ENCODE data around the gene WFIKKN2. TPM values are rescaled to one million over a fixed set of nuclear protein-coding genes. Genes with fewer than 3 reads are reported as not detected.

WFIKKN2 gene
- polyA plus RNA-seq, 1 of the 3 experiments (the other 2 are of a cell fraction) = not detected

- no peaks in the 10 kb centered on the region for H3K27me3 ChIP-seq (ENCODE audit: insufficient read depth)
- TF ChIP-seq REST (IDR thresholded peaks at IDR 0.05; ENCODE audit: low read depth, low read length) = no peak
- TF ChIP-seq EP300 (IDR thresholded peaks at IDR 0.05; ENCODE audit: borderline replicate concordance in 1 of 2, low read depth in 1 of 2, low read length in 1 of 2) = no peak
- TF ChIP-seq, protein P1, sequence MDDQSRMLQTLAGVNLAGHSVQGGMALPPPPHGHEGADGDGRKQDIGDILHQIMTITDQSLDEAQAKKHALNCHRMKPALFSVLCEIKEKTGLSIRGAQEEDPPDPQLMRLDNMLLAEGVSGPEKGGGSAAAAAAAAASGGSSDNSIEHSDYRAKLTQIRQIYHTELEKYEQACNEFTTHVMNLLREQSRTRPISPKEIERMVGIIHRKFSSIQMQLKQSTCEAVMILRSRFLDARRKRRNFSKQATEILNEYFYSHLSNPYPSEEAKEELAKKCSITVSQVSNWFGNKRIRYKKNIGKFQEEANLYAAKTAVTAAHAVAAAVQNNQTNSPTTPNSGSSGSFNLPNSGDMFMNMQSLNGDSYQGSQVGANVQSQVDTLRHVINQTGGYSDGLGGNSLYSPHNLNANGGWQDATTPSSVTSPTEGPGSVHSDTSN (IDR thresholded peaks at IDR 0.05) = no peak
- TF ChIP-seq RFX5 (IDR thresholded peaks at IDR 0.05; ENCODE audit: low read length) = no peak
- TF ChIP-seq NRF1 (IDR thresholded peaks at IDR 0.05; ENCODE audit: low read depth, low read length) = no peak
- TF ChIP-seq USF1 (IDR thresholded peaks at IDR 0.05; ENCODE audit: borderline replicate concordance, low read depth) = no peak
- TF ChIP-seq JUND (IDR thresholded peaks at IDR 0.05) = no peak
- no peak for TF ChIP-seq RCOR1 (IDR thresholded peaks at IDR 0.05; ENCODE audit: low read length)
- no peak for TF ChIP-seq TAF1 (IDR thresholded peaks at IDR 0.05; ENCODE audit: borderline replicate concordance, low read depth, low read length)
- TF ChIP-seq MEF2A (IDR thresholded peaks at IDR 0.05; ENCODE audit: borderline replicate concordance, low read depth) = no peak
- TF ChIP-seq, protein P2, sequence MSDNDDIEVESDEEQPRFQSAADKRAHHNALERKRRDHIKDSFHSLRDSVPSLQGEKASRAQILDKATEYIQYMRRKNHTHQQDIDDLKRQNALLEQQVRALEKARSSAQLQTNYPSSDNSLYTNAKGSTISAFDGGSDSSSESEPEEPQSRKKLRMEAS (IDR thresholded peaks at IDR 0.05; ENCODE audit: low read depth) = no peak
- no peak for TF ChIP-seq RAD21 (IDR thresholded peaks at IDR 0.05; ENCODE audit: low read length)
- TF ChIP-seq, protein P3, sequence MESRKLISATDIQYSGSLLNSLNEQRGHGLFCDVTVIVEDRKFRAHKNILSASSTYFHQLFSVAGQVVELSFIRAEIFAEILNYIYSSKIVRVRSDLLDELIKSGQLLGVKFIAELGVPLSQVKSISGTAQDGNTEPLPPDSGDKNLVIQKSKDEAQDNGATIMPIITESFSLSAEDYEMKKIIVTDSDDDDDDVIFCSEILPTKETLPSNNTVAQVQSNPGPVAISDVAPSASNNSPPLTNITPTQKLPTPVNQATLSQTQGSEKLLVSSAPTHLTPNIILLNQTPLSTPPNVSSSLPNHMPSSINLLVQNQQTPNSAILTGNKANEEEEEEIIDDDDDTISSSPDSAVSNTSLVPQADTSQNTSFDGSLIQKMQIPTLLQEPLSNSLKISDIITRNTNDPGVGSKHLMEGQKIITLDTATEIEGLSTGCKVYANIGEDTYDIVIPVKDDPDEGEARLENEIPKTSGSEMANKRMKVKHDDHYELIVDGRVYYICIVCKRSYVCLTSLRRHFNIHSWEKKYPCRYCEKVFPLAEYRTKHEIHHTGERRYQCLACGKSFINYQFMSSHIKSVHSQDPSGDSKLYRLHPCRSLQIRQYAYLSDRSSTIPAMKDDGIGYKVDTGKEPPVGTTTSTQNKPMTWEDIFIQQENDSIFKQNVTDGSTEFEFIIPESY (IDR thresholded peaks at IDR 0.05; ENCODE audit: borderline replicate concordance, low read depth) = no peak
- peaks cover 0 to 9% of the 10 kb centered on the region in 2 experiments; a peak in 1 of 4 replicates for H3K4me1 ChIP-seq (ENCODE audit: control insufficient read depth in 1 of 2, insufficient read depth in 2 of 2, low read depth in 1 of 2, low read length in 1 of 2)
- WGBS (ENCODE audit: low lambda C conversion rate) = 90% methylated on average over 6 of the region's 6 CpGs
- ChIA-PET POLR2A (interaction anchor here (0.7 to 3.5 kb wide), 10 partner anchors 8 to 104 kb away, joined by 3 to 72 read pairs (median 4); partner anchors contain the start of gene TOB1), CTCF (interaction anchor here (0.7 to 26.2 kb wide), 57 partner anchors 10 to 418 kb away, joined by 3 to 820 read pairs (median 7); partner anchors contain the start of genes NME1, SPATA20, TOB1 and WFIKKN2)
- H3K4me3 ChIP-seq (ENCODE audit: low read depth in 2 of 2, low read length in 1 of 2) = no peak overlapping the region
- no peak overlapping the region for H3K4me2 ChIP-seq
- no peaks in the 10 kb centered on the region for H4K20me1 ChIP-seq (ENCODE audit: insufficient read depth)
- H3K79me2 ChIP-seq (ENCODE audit: insufficient read depth) = no peaks in the 10 kb centered on the region
- no peaks in the 10 kb centered on the region for H3F3A ChIP-seq (replicated peaks; ENCODE audit: insufficient read depth)
- no peak overlapping the region for H3K9ac ChIP-seq
- no peak overlapping the region for H3K27ac ChIP-seq (ENCODE audit: low read depth in 2 of 2, low read length in 1 of 2)
- H2AFZ ChIP-seq (ENCODE audit: low read depth) = peak overlapping the region; percentile 96; the same call in 1 of the 2 replicates
- H3K9me2 ChIP-seq = no peaks in the 10 kb centered on the region
- H3K9me3 ChIP-seq = no peaks in the 10 kb centered on the region
- no peaks in the 10 kb centered on the region for H3K36me3 ChIP-seq (replicated peaks in 1 of 2; ENCODE audit: control insufficient read depth in 1 of 2, insufficient read depth in 2 of 2, low read length in 1 of 2)
- DNase-seq = no peak
These were observed 17.7 kb downstream of the WFIKKN2 start for GRCh38 chr17:50853015-50853615.
